Panc1 (cell line): ENCODE results near the gene ATP6V1E1. TPM values are rescaled to one million over a fixed set of nuclear protein-coding genes. Genes with fewer than 3 reads are reported as not detected.

ENCODE experiments used
- ATAC-seq: fragments of 200-7000 bp; cut with Tn5 transposase; 2 replicates; pipeline ENCODE4 v1.9.1; 2020; ENCODE audit warnings: mild to moderate bottlenecking, moderate library complexity
- BruUV-seq: library from RNA; stranded (reverse); fragments of 400-500 nt; replicated peaks from 2 replicates; lab custom pipeline; 2021; lab: Mats Ljungman, UMichigan
- CTCF ChIA-PET: fragments of 300-600 bp; sonication (Branson Sonifier 250); formaldehyde crosslinking; loops from one replicate; lab custom pipeline; 2022; ENCODE audit warnings: antibody characterized with exemption; lab: Charles Lee
- POLR2A ChIA-PET: fragments of 300-600 bp; sonication (Branson Sonifier 250); formaldehyde crosslinking; loops from one replicate; lab custom pipeline; 2022; ENCODE audit warnings: antibody characterized with exemption; lab: Charles Lee
- DNase-seq: peaks from one replicate; pipeline ENCODE4 v3.0.0-alpha.2; 2010; ENCODE audit warnings: low read depth, low spot score
- H3K27ac ChIP-seq: 2 replicates; pipeline ENCODE4 v1.5.1; 2011; ENCODE audit warnings: mild to moderate bottlenecking, low read length, inconsistent platforms
- H3K27me3 ChIP-seq: fragments of 200-500 bp; sonication (Bioruptor generic); 2 replicates; pipeline ENCODE4 v1.6.0; 2014; ENCODE audit warnings: low read length, inconsistent platforms; ENCODE audit not compliant: control insufficient read depth, insufficient read depth
- H3K36me3 ChIP-seq: fragments of 200-500 bp; sonication (Bioruptor generic); 2 replicates; pipeline ENCODE4 v1.5.1; 2014; ENCODE audit warnings: inconsistent platforms, mild to moderate bottlenecking, low read length, moderate library complexity; ENCODE audit not compliant: control insufficient read depth, insufficient read depth
- H3K4me1 ChIP-seq: 2 replicates; pipeline ENCODE4 v1.5.1; 2011; ENCODE audit warnings: inconsistent platforms, mild to moderate bottlenecking, low read length, moderate library complexity; ENCODE audit not compliant: control insufficient read depth, insufficient read depth
- H3K4me3 ChIP-seq, 2 experiments: 2 replicates each; pipeline ENCODE4 v1.5.1; 2011 to 2012; ENCODE audit warnings: low read depth in 2 of 2, low read length in 2 of 2, mild to moderate bottlenecking in 2 of 2, inconsistent platforms in 1 of 2, moderate library complexity in 1 of 2
- H3K9me3 ChIP-seq: fragments of 200-500 bp; sonication (Bioruptor generic); 2 replicates; pipeline ENCODE4 v1.5.1; 2014; ENCODE audit warnings: low read depth, mild to moderate bottlenecking, inconsistent platforms, low read length, moderate library complexity; ENCODE audit not compliant: control insufficient read depth, insufficient read depth
- CTCF ChIP-seq: fragments of 450-650 bp; IDR thresholded peaks from 2 replicates; pipeline ENCODE4 v1.5.1; 2017; ENCODE audit warnings: mild to moderate bottlenecking
- POLR2AphosphoS5 ChIP-seq: IDR thresholded peaks from 2 replicates; pipeline ENCODE4 v1.6.1; 2012; ENCODE audit warnings: mild to moderate bottlenecking, low read depth, low read length, moderate library complexity
- SIN3A ChIP-seq: IDR thresholded peaks from 2 replicates; pipeline ENCODE4 v1.6.1; 2012; ENCODE audit warnings: low read depth, mild to moderate bottlenecking, low read length, moderate library complexity, borderline replicate concordance; ENCODE audit not compliant: insufficient read depth
- TCF7L2 ChIP-seq: IDR thresholded peaks from 2 replicates; pipeline ENCODE4 v1.6.1; 2011; ENCODE audit warnings: mild to moderate bottlenecking, low read depth, low read length, inconsistent platforms
- in situ Hi-C: cut with HindIII; loops from 2 replicates; pipeline ENCODE4 v1.10.0; 2016; ENCODE audit warnings: low sequenced_read_pairs, low pct_unique_long_range_greater_than_20kb
- intact Hi-C: fragments of 100-400 bp; cut with micrococcal nuclease; formaldehyde crosslinking; loops from one replicate; pipeline ENCODE4 v1.10.0; 2022; ENCODE audit not compliant: unreplicated experiment
- total RNA-seq: library from RNA; stranded (reverse); gene quantifications from one replicate; pipeline ENCODE4 v1.2.1, GENCODE V29; 2021; ENCODE audit not compliant: unreplicated experiment
- TF ChIP-seq, protein P1 (sequence below), 2 experiments: IDR thresholded peaks; 2 replicates each; pipeline ENCODE4 v1.6.1; 2011 to 2012; ENCODE audit warnings: low read depth in 2 of 2, control low read depth in 1 of 2, low read length in 1 of 2, mild to moderate bottlenecking in 1 of 2, moderate library complexity in 1 of 2; ENCODE audit not compliant: insufficient read depth in 1 of 2

ATP6V1E1 gene
- total RNA-seq, 1 experiment from 2014 or later: 136 TPM

DNA sequence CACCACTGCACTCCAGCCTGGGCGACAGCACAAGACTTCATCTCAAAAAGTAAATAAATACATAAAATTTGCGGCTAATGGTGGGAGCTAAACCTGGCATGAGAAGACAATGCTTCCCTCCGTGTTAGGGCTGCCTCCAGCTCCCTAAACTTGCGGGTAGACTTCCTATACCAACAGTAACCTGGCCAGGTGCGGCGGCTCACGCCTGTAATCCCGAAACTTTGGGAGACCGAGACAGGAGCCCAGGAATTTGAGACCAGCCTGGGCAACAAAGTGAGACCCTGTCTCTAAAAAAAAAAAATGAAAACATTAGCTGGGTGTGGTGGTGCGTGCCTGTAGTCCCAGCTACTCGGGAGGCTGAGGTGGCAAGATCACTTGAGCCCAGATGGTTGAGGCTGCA, 39.9 kb downstream of the ATP6V1E1 start:
- Histone ChIP-seq H3K4me3 (no peak overlapping the region), H3K27me3 (no peaks in the 10 kb centered on the region), H3K36me3 (peaks cover 8% of the 10 kb centered on the region), H3K4me1 (no peaks in the 10 kb centered on the region), H3K27ac (no peak overlapping the region), H3K9me3 (no peaks in the 10 kb centered on the region)
- intact Hi-C loops: no loop called here
- ChIA-PET CTCF (no interaction called here), POLR2A (interaction anchor here (0.8 kb wide), 1 partner anchor 8 kb away, joined by 3 read pairs; no protein-coding TSS in a partner anchor)
- BruUV-seq: no TSS peak
- ATAC-seq (0 out of 2 replicates have a peak, but pooled peaks have one; percentile 29), DNase-seq (no peak)
- in situ Hi-C loops: no loop called here
- TF ChIP-seq SIN3A (no peak), POLR2AphosphoS5 (no peak), TCF7L2 (no peak), CTCF (no peak)
- TF ChIP-seq, protein P1, sequence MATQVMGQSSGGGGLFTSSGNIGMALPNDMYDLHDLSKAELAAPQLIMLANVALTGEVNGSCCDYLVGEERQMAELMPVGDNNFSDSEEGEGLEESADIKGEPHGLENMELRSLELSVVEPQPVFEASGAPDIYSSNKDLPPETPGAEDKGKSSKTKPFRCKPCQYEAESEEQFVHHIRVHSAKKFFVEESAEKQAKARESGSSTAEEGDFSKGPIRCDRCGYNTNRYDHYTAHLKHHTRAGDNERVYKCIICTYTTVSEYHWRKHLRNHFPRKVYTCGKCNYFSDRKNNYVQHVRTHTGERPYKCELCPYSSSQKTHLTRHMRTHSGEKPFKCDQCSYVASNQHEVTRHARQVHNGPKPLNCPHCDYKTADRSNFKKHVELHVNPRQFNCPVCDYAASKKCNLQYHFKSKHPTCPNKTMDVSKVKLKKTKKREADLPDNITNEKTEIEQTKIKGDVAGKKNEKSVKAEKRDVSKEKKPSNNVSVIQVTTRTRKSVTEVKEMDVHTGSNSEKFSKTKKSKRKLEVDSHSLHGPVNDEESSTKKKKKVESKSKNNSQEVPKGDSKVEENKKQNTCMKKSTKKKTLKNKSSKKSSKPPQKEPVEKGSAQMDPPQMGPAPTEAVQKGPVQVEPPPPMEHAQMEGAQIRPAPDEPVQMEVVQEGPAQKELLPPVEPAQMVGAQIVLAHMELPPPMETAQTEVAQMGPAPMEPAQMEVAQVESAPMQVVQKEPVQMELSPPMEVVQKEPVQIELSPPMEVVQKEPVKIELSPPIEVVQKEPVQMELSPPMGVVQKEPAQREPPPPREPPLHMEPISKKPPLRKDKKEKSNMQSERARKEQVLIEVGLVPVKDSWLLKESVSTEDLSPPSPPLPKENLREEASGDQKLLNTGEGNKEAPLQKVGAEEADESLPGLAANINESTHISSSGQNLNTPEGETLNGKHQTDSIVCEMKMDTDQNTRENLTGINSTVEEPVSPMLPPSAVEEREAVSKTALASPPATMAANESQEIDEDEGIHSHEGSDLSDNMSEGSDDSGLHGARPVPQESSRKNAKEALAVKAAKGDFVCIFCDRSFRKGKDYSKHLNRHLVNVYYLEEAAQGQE (IDR thresholded peaks at IDR 0.05; ENCODE audit: insufficient read depth in 1 of 2, low read depth in 2 of 2, low read length in 1 of 2): no peak

DNA sequence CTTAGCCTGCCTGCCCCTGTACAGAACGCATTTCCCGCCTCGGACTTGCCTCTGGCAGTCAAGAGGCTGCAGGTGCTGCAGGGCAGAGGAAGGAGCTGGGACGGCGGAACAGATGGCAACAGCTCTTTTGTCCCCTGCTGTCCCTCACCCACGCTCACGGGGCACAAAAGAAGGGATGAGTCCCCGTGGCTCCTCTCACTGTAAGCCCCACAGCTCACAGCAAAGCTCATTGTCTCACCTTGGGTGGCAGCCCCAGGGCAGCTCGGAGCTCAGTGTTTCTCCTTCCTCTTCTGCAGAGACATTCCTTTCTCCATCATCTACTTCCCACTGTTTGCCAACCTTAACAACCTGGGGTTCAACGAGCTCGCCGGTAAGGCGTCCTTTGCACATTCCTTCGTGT, 40.9 kb downstream of the ATP6V1E1 start:
- Histone ChIP-seq H3K4me1 (no peaks in the 10 kb centered on the region), H3K4me3 (no peak overlapping the region), H3K9me3 (no peaks in the 10 kb centered on the region), H3K36me3 (peaks cover 8% of the 10 kb centered on the region; the same call in 1 of the 2 replicates), H3K27ac (no peak overlapping the region), H3K27me3 (no peaks in the 10 kb centered on the region)
- no peak for DNase-seq
- TF ChIP-seq SIN3A (no peak), POLR2AphosphoS5 (no peak)
- BruUV-seq: no TSS peak
- in situ Hi-C loops (no loop called here), intact Hi-C loops (no loop called here)
- ChIA-PET CTCF (no interaction called here), POLR2A (no interaction called here)
- no peak for ATAC-seq

GRCh38 chr22:17586831-17587440, 41.6 kb downstream of the ATP6V1E1 start:
- ChIA-PET CTCF (no interaction called here), POLR2A (no interaction called here)
- no TSS peak for BruUV-seq
- no peaks in the 10 kb centered on the region for H3K4me1 ChIP-seq
- no peaks in the 10 kb centered on the region for H3K9me3 ChIP-seq
- TF ChIP-seq TCF7L2 (no peak), CTCF (no peak), SIN3A (no peak), POLR2AphosphoS5 (no peak)
- TF ChIP-seq, protein P1 (IDR thresholded peaks at IDR 0.05; ENCODE audit: insufficient read depth in 1 of 2, low read depth in 2 of 2, low read length in 1 of 2): no peak
- H3K36me3 ChIP-seq: peaks cover 4% of the 10 kb centered on the region; the same call in 1 of the 2 replicates
- no peak overlapping the region for H3K27ac ChIP-seq
- H3K4me3 ChIP-seq: no peak overlapping the region
- no peaks in the 10 kb centered on the region for H3K27me3 ChIP-seq
- no peak for DNase-seq
- in situ Hi-C loops (no loop called here), intact Hi-C loops (no loop called here)
- no peak for ATAC-seq
